SK-N-DZ (cell line): Measurements from ENCODE around the gene MMP3. TPM values are rescaled to one million over a fixed set of nuclear protein-coding genes. Genes with fewer than 3 reads are reported as not detected.
"Not testable (repeated sequence)": the region's sequence is repeated elsewhere in the genome, so short reads cannot be mapped to it uniquely, and the experiment has no call there.

Experiments used
- DNase-seq: peaks from one replicate; pipeline ENCODE4 v3.0.0-alpha.2; 2015; ENCODE audit warnings: low spot score
- polyA plus RNA-seq, 2 experiments: library from polyadenylated mRNA; depleted of rRNA; stranded (reverse); fragments of >200 nt; gene quantifications; 2 replicates each; pipeline ENCODE4 v1.2.3, GENCODE V29; 2014

The MMP3 gene
- polyA plus RNA-seq (2014; cell fraction: cytosol; rRNA removed), result not detected in 2 replicates
- polyA plus RNA-seq (2014; cell fraction: nucleus; rRNA removed), result not detected in 2 replicates

DNA sequence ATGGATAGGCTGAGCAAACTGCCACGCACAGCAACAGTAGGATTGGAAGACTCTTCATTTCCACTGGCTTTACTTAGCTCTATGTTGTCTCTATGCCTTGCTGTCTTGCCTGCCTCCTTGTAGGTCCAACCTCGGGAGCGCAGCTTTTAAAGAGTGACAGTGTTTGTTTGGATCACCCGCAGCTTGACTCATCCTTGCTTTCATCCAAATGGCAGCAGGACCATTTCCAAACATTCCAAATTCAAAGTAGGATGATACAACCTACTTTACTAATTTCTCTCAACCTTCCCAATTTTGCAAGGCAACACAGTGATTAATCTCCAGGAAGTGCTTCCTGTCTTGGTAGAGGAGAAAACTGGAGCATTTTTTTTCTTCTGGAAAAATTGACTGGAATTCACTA, at the start of gene MMP3:
Gene MMP3, minus strand, starts transcription at position 121 of the 400 bp plus-strand sequence. Its CDS starts 63 bp downstream, at position 58.
- no peak for DNase-seq

DNA sequence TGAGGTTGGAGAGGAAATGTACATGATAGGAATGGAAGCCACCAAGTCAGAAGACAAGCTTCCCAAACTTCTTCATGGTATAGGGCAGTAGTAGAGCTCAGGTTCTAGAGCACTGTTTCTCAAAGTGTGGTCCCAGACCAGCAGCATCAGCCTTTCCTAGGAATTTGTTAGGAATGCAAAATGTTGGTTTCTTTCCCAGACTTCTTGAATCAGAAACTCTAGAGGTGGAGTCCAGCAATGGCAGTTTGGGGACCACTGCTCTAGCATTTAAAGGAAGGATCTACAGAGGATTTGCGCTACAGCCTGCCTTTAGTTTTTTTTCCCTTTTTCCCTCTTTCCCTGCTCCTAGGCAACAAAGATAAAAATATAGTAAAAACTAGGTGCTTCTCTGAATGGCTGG, 48.3 kb upstream of the MMP3 start:
- DNase-seq, result no peak

DNA sequence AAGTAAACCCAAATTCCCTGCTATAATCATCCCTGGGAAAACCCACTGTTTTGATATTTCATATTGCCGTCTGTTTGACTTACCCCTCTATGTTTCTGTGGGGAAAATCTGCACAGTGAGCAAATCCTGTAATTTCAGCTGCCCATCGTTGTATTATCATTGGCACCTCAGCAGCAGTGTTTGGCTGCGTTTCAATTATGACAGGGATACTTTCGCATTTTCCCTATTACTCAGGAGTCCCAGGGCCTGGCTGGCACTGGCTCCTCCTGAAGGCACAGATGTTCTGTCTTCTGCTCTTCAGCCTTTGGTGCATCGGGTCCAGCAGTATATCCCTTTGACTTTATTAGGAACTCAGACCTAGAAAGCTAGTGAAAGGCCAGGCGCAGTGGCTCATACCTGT, 43.6 kb upstream of the MMP3 start:
- no peak for DNase-seq

DNA sequence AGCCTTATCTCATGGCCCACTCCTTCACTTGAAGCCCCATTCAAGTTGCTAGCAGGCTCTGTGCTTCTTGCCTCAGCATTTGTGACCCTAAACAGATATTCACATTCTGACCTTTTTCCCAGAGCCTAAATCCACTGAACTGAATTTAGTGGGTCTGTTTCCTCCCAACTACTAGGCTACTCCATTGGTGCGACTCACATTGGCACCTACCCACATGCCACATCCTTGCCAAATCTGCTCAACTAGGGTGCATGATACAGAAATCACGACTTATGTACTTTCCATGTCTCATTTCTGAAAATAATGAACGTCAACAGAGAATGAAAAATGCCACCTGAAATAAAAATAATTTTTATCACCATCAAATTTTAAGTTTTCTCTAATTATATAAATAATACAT, 39.7 kb upstream of the MMP3 start:
- DNase-seq, result no peak

DNA sequence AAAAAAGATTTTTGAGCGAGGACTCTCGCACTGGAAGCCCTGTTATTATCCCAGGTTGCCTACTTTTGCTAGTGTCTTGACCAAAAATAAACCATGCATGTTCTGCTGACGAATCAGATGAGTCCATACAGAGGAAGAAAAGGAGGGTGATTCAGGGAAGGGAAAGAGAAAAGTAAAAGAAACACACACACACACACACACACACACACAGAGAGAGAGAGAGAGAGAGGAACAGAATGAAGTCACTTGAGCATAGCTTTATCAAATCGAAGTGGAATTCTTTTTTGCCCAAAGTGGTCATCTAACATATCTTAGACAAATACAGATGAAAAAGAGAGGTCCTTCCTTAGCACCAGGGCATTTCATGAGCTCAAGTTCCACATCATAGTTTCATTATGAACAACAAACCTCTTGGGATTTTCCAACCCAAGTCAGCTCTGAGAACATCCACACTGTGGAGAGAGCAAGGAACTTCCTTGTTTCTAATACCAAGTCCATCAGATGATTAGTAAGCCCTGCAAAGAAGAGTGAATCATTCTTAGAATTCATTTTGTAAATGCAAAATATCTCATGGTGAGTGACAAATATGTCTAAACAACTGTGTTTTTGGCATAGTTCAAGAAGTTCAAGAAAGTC, 39.1 kb upstream of the MMP3 start:
- DNase-seq, result no peak

DNA sequence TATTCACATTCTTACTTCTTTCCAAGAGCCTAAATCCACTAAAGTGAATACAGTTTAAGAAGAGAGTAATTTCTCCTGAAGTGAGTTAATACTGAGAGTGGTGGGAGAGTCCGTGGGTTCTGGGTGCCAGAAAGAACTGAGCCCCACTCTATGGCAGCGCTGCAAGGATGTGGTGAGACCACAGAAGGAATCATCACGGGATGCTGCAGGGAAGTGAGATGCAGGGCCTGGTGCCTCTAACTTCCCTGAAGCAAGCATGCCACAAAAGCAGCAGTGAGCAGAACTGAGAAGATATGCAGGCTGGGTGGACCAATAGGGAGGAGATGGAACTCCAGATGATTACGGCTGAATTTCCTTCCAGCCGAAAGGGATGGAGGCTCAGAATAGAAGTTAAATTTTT, 36.4 kb upstream of the MMP3 start:
- DNase-seq, result no peak

DNA sequence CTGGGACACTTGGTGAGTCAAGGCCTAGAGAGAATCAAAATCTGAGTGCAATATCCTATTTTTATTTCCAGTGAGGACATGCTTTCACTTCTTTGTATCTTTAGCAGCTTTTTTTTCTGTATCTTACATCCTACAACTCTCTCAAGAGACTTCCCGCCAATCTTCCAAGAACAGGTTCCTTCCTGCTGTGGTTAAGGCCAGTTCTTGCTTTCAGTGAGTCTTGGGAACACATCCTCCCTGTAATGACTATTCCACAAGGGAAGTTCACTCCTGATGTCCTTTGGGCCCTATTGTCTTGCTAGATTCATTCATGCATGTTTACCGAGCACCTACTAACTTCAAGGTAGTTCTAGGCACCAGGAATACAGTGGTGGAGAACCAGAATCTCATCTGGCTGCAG, 35.2 kb upstream of the MMP3 start:
- no peak for DNase-seq

DNA sequence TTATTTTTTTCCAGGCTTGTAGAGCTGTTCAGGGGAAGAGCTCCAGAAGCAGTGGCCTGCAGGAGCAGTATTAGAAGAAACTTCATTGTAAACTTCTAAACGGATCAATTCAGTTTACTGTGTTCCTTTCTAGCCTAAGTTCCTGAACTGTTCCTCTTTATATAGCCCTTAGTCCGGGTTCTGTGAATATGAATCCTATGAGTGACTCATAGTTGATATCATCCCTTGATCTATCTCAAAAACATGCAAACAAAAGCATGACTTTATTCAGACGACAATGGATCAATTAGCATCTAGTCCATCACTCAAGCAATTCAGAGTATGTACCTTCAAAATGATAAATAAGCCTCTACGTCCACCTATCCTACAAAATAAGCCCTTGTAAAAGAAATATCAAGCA, 31.4 kb upstream of the MMP3 start, which contains the start of gene MMP12:
Gene MMP12, minus strand, starts transcription at position 131 of the 400 bp plus-strand sequence. Its CDS starts 45 bp downstream, at position 86.
- DNase-seq, result no peak

DNA sequence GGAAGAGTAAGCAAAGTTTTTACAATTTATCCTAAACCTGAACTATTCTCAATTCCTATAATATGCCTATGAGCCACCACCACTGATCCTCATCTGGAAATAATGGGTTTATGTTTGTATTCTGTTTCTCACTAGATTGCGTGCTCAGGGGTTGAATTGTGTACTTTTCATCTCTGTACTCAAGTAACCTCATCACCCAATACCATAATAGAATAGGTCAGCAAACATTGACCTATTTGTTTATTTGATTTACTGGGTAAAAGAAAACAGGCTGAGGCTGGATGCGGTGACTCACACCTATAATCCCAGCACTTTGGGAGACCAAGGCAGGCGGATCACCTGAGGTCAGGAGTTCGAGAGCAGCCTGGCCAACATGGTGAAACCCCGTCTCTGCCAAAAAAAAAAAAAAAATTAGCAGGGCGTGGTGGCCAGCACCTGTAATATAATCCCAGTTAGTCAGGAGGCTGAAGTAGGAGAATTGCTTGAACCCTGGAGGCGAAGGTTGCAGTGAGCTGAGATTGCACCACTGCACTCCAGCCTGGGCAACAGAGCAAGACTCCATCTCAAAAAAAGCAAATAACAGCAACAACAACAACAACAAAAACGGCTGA, 26.1 kb upstream of the MMP3 start:
- DNase-seq, result not testable (repeated sequence)

DNA sequence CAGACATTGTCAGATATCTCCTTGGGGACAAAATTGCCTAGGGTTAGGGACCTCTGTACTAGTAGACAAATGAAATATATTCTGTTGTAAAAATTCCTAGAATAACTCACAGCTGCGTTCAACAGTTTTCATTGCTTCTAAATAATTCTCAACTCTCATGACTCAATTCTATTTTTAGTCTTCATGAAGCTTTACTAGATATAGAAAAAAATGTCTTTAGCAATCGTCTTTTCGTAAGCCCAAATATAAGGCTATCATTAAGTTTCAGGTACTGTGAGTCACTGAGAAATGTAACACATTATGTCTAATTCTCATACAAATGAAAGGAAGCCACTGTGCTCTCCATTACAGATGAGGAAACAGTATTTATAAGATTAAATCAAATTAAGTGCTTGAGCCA, 24.9 kb upstream of the MMP3 start:
- no peak for DNase-seq

DNA sequence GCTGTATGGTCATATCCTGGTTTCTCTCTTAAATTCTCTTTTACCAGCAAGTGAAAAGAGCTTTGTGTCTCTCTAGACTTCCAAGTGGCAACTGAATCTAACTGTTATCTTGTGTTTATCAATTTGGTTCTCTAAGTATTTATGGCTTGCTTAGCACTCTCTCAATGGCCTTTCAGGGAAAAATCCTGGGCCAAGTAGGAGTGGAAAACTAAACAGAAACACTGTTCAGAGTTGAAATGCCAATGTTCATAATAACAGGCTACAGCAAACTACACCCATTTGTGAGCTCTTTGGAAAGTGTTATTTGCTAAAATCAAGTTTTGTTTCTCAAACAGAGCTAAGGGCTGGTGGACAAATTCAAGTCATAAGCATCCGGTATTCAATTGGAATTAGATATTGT, 21.3 kb upstream of the MMP3 start:
- DNase-seq, result no peak

DNA sequence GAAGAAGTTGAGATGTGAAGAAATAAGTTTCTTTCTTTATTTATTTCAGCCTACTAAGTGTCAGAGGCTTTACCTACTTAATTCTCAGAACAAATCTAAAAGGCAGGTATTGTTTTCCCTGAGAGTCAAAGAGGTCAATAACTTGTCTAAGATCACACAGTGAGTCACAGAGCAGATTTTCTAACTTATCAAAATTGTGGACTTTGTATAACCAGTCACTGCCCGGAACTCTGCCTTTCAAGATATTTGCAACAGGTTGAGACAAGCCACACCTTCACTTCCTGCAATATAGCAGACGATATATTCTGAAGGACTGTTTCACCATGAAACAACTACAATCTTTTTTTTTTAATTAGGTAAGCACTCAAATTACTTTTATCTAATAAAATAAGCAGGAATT, 10.5 kb upstream of the MMP3 start:
- no peak for DNase-seq

DNA sequence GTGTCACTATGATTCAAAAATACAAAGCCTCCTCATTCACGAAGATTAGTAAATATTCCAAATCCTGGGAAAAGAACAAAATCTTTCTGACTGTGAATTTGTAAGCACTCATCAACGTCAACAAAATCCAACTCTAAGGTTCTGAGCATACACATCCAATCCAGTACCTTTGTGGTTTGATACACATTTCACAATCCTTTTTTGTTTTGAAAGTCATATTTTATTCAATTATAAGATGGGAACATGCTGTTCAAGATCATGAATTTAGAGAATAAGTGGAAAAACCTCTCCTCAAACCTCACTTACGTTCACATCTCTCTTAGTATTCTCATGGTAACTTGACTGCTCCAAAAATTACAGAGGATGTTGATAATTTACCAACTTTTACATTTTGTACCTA, 9.6 kb upstream of the MMP3 start:
- no peak for DNase-seq

DNA sequence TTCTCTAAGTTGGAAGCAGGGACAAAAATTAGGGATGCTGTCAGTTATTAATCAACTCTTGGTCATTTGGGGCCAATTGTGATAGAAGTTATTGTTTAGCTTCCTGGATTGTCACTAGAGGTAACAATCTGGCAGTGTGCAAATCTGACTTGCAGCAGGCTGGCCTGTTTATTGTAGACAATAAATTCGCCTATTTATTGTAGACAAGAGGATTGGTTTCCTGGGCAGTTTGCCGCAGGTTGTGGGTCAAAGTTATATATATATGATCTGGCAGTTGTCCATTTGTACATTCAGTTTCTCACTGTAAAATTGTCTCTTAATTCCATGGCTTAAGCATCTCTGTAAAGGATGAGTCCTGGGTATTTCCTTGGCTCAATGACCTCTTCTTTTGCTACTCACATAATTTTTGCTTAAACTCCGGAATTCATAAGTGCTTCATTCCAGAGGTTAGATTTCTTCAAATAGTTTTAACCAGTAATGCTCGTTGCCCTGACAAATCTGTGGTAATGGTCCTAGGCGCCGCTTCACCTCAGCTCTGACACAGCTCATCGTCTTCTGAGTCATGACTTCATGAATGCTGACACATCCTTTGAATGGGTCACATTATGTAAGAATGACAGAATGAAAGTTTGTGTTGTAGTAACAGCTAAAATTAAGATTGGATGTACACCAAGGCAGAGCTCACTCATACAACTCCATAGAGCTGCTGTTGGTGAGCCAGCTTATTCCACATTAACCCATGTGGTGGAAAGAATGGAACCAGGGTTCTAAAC, 7.8 kb upstream of the MMP3 start:
- no peak for DNase-seq

DNA sequence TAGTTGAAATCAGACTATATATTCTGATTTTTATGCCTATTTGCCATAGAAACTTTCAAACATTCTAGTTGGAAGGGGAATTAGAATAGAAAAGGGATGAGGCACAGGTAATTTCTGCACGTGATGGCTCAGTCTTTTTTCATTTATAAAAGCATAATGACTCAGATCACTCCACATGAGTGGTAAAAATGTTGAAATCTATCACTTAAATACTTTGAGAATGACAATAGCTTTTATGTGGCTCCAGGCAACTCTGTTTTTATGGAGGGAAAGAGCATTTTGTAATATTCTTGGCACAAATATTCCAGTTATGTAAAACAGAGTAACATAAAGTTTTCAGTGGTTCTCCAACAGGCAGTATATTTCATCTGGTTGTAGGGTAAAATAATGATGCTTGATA, 5.9 kb upstream of the MMP3 start:
- DNase-seq, result no peak

DNA sequence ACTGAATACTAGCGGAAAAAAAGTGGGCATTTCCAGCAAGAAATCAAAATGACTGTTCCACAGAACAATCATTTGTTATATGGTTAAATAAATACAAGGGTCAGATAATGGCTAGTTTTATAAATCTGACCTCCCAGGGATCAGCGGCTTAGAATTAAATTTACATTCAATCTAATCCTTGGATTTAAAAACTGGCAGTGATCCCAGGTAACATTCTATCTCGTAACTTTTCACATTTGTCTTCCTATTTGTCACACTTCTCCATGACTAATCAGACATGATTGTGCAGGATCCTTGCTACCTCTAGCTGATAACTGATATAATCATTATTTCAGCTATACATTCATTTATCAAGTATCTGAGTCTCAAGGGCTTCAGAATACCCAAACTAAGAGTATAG, 2.9 kb upstream of the MMP3 start:
- DNase-seq, result no peak

DNA sequence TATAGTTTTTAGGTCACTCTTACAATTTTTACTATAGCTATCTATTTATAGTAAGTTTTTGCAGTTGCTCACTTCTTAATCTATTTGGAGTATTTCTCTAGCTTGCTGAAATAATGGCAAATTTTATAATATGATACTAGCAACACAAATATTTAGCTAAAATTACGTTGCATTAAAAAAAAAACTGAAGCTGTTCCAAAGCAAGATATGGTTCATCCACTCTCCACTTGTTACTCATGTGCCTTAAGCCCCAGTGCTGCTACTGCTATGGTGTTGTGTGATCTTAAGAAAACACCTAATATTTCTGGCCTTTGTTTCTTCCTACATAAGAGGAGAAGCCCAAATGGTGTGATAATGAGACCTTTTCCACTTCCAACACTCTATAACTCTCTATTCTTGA, 479 bp downstream of the MMP3 start:
- no peak for DNase-seq

DNA sequence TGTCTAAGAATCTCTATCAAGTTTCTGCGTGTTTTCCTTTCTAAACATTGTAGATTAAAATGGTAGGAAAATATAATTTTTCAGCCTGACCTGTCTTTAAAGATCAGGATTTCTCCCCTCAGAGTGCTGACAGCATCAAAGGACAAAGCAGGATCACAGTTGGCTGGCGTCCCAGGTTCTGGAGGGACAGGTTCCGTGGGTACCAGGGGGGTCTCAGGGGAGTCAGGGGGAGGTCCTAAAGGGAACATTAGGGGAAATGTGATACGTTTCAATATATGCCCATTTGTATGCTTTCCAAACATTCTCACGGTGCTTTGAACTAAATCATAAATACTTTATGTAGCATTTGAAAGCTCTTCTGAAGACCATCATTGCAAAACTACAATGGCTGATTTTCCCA, 3.4 kb downstream of the MMP3 start:
- no peak for DNase-seq

DNA sequence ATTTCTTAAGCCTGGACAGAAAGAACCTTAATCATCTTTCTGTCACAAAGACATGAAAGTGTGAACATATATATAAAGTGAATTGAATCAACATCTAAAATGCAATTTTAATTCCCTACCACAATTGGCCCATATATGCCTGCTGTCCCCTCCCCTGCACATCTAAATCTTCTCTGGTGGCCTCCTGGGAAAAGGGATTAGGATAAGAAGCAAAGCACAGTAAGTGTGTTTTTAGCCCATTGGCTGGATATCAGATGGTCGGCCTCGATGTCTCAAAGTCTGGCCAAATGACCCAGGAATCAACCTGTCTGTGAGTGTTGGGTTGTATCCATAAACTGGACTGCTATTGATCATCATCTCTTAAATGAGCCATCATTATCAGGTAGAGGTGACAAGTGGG, 5.8 kb downstream of the MMP3 start:
- no peak for DNase-seq

DNA sequence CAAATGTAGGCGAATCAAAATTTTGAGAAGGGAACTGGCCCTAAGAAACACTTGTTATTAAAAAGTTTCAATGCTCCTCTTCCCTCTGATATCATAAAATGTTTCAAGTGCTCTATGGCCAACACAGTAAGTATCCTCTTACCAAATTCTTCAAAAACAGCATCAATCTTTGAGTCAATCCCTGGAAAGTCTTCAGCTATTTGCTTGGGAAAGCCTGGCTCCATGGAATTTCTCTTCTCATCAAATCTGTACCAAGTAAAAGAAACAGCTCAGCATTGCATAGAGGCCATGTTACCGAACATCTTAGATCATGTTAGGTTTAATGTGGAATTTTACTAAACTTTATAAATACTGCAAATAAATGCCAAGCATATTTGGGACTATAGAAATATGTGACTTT, 6.3 kb downstream of the MMP3 start:
- DNase-seq, result no peak

DNA sequence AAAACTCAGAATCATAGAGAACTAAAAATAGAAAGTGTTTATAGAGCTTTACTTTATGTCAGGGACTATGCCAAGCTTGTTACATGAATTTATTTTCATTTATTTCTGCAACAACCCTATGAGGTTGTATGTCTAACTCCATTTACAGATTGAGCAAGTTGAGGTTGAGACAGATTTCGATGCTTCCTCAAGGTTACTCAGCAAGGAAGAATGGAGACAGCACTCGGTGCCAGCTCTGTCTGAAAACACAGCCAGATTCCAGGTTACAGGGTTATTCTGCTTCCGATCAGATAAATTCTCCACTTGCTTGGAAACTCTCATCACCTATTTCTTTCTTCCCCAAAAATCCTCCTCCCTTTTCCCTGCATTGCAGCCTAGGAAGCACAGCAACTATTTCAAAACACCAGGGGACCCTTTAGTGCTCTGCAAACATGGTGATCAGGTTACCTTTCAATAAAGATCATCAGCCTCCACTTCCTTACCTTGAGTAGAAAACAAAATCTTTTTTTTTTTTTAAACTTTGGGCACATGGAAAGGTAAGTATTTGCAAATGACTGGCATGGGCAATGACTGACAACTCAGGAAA, 7.0 kb downstream of the MMP3 start:
- DNase-seq, result no peak

DNA sequence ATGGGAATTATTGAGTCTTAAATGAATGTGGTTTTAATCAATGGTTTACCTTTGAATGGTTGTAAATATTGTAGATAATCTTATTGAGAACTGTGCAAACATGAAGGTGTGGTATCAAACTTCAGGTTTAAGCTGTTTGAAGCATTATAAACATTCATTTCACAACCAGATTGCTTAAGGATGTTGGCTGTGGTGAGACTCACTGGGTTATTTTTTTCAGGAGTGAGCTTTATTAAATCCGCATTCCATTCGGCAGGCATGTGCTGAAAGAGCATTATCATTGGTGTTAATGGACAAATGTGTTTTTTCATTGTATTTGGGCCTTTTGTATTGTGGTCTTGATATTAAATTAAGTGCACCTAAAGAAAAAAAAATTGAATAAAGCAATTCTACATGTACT, 9.7 kb downstream of the MMP3 start:
- no peak for DNase-seq
